Mucosa of gallbladder (tissue), 1 donor: Measurements from ENCODE around the gene RBL2. TPM values are rescaled to one million over a fixed set of nuclear protein-coding genes. Genes with fewer than 3 reads are reported as not detected.
"Not testable (repeated sequence)": the region's sequence is repeated elsewhere in the genome, so short reads cannot be mapped to it uniquely, and the experiment has no call there.

ENCODE experiments used
- DNase-seq: peaks from one replicate; pipeline ENCODE4 v3.0.0-alpha.2; 2020; ENCODE audit warnings: low spot score
- total RNA-seq: library from RNA; stranded (reverse); gene quantifications from one replicate; pipeline ENCODE4 v1.2.1, GENCODE V29; 2021
- donor health status: DM: no; HTN: no; CAD: no.

RBL2 gene
- total RNA-seq, 1 donor from 2014 or later = 83.6 TPM

DNA sequence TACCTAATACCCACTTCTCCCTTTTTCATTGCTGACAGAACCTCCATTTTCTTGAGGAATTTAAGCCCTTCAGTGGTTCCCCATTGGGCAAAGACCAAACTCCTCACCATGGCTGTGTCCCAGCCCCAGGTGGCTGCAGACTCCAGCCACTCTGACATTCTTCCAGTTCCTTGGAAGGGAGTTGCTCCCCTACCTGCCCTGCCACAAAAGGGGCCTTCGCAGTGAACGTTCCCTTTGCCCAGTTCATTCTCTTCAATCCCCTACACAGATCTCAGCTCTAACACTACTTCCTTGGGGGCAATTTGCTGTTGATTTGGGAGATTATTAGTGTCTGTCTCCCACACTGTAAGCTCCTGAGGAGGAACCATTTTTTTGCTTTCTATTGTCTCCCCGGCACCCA, 72.0 kb downstream of the RBL2 start:
- DNase-seq = no peak

DNA sequence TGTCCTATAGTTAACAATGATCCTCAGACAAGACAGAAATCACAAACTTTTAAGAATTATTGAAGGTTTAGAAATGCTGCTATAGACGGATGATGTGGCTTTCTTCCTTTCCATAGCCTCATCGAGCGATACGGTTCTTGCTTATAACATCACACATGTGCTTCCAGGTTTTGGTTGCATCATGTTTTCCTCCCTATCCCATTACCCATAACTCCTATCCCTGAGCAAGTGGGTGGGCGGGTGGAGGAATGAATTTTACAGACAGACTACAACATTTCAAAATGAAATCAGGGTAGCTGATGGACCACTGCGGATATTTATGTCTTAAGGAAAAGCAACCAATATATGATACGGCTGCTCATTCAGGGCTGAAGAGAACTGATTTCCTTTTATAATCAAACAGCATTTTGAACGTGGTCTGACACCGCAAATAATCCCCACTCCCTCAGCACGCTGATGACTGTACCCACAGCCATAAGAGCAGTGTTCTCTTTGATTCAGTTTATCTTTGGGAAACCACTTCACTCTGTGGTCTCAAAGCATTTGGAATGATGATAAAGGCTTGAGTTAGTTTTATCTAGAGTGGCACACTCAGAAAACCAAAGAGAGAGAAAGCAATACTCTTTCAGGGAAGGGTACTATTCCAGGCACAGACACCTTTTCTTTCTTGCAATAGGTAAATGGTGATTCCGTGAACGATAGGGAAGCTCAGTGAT, 73.4 kb downstream of the RBL2 start:
- no peak for DNase-seq

DNA sequence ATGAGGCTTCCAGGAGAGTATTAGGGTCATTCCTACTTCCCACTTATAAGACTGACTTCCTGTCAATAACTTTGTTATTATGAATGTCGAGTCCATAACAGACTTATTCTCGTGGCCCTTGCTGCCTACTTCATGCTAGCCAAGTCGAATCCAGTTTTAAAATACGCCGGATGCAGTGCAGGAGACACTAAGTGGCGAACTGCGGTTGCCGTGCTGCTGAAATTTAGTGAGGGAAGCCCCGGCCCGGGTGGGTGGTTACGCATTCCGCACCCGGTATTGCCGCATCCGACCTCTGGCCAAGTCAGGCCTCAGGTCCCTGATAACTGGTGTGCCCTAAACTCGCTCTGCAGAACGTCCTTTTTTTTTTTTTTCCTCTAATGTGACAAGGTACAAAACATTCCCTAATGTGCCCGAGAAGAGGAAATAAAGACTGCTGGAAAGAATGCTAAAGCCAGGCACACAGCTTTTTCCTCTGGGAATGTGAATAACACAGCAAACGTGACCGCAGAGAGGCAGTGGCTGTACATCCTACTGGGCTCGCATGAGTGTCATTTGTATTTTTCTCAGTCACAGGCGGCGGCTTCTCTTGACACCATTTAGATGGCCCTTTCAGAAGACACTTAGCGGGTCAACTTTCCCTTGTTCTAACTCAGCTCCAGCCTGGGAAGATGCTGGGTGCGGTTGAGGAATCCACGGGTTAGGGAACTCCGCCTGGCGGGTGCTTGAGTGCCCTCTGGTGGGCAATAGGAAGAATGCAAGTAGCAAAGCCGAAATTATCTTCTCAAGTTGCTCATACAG, 75.8 kb downstream of the RBL2 start:
- DNase-seq = peak; percentile 74

DNA sequence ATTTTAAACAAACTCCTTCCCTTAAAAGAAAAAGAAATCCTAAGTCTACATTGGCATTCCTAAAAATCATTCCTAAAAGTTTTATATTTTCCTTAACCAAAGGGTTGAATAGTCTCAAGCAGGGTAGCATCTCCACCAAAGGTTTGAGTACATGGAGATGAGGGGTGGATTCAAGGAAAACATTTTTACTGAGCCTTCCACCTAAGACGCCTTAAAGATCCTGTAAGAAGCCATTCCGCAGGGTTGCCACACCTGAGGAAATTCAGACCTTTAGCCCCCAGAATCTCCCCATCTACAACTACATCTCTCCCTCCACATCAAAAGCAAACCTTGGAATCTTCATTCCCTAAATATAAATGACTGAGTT, 76.4 kb downstream of the RBL2 start:
- DNase-seq = no peak

DNA sequence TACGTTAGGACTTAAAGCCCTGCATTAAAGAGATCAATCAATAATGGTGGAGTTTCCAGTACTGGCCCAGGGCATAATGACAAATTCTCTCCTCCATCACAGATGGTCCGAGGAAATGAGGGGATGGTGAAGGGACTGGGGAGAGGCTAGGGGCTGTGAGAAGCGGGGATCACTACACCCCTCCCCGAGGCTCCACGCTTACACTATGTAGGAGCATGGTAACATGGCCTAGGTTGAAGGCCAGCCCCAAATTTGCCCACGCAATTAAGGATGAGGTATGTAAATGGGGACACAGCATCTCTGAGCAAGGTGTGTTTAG, 76.8 kb downstream of the RBL2 start:
- no peak for DNase-seq

DNA sequence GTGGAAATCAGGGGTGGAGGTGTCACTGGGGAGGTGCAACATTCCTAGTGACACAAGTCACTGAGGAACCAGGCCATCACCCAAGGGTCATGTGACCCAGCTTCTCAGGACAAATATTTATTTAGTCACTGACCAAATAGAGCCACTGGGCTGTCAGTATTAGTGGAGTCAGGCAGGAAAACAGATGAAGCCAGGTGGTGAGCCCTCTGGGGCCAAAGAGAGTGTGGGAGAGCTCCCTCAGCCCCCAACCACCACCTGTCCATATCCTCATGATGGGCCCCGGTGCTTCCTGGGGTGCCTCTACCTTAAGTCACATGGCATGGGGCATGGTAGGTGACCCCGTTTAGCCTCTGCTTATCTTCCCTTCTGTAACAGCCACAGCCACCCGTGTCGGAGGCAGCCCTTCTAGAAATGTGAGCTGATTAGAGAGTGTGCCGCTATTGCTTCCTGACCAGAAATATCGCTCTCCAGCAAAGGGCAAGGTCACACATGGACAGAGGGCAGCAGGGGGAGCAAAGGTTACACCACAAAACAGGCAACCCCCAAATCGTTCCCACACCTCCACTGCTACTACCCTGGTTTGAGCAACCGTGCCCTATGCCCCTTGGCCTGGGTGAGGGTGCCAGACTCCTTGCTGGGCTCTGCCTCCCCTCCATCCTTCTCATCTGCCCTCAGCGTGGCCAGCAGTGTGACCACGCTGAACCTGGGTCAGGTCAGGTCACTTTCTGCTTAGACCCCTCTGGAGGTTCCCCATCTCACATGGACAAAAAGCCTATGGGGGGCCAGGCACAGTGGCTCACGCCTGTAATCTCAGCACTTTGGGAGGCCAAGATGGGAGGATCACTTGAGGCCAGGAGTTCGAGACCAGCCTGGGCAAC, 77.4 kb downstream of the RBL2 start:
- DNase-seq = peak; percentile 83

DNA sequence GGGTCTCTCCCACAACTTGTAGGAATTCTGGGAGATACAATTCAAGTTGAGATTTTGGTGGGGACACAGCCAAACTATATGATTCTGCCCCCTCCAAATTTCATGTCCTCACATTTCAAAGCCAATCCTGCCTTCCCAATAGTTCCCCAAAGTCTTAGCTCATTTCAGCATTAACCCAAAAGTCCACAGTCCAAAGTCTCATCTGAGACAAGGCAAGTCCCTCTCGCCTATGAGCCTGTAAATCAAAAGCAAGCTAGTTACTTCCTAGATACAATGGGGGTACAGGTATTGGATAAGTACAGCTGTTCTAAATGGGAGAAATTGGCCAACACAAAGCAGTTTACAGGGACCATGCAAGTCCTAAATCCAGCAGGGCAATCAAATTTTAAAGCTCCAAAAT, 78.5 kb downstream of the RBL2 start:
- not testable (repeated sequence) for DNase-seq

DNA sequence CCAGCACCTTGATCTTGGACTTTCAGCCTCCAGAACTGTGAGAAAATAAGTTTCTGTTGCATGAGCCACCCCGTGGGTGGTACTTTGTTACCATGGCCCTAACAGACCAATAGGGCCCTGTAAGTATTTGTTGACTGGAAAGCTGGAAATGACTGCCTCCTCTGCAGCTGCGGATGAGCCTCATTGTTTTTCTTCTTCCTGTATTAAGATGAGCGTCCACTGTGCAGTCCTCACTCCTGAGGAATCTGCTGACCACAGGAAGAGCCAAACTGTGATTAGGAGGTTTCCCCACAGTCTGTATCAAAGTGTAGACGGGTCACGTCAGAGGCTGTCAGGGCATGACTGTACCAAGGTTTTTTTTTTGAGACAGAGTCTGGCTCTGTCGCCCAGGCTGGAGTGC, 81.0 kb downstream of the RBL2 start:
- DNase-seq = no peak

DNA sequence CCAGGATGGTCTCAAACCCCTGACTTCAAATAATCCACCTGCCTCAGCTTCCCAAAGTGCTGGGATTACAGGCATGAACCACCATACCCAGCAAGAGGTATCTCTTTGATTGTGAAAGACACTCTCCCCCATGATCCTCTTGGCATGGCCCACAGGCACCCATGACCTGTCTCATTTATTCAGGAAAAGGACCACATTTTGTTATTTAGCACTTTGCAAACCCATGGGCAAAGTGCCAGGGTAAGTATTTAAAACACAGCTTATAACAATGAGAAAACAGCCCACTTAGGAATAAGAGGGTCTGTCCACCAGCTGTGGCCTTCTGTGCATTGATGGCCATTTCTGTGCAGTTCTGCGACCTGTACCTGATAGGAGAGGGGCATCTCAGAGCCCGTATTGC, 81.5 kb downstream of the RBL2 start:
- no peak for DNase-seq

DNA sequence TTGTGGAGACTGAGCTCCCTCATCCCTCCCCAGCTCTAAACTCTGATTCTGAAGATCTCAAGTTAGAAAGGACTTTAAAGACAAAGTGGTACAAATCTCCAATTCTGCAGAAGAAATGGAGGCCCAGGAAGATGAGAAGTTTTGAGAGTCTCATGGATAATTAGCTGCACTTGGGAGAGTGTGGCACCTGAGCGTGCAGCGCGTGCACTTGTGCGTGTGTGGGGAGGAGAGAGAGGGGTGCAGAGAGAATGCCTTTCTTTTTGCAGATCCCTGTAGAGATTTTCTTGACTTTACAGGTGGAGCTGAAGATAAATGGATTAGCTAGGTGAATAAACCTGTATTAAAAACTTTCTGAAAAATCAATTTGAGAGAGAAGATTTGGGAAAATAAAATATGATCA, 83.6 kb downstream of the RBL2 start:
- no peak for DNase-seq

DNA sequence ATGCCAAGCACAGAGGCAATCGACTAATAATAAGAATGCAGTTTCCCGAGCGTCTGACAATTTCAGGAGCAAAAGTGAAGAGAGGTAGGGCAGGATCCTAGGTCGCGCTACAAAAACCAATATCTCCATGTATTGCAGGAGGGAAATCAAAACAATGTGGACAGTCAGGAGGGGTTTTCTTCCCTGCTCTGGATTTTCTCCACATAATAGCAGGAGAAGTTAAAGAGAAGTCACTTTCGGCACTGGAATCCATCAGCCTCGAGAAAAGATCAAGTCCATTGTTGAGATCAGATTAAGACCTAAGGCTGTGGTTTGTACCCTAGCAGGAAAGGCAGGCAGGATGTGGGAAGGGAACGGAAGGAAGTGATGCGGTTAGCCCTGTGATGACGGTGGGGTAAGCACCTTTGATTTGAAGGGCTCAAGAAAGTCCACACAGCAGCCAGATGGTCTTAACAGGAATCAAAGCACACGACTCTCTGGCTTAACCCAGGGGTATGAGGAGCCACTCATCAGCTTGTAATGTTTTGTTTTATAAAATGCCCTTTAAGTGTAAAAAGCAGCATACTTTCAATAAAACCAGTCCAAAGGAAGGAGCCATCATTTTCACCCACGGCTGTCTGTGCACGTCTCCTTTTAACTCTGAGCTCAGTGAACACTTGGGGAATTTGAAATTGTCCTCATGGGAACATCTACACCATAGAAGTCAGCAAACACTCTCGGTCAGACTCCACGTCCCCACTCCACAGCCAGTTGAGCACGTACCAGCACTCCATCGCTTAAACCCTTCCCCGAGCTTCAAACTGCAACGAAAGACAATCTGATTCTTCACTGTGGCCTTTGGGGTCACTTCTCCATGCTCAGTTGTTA, 84.5 kb downstream of the RBL2 start:
- peak; percentile 50 for DNase-seq

DNA sequence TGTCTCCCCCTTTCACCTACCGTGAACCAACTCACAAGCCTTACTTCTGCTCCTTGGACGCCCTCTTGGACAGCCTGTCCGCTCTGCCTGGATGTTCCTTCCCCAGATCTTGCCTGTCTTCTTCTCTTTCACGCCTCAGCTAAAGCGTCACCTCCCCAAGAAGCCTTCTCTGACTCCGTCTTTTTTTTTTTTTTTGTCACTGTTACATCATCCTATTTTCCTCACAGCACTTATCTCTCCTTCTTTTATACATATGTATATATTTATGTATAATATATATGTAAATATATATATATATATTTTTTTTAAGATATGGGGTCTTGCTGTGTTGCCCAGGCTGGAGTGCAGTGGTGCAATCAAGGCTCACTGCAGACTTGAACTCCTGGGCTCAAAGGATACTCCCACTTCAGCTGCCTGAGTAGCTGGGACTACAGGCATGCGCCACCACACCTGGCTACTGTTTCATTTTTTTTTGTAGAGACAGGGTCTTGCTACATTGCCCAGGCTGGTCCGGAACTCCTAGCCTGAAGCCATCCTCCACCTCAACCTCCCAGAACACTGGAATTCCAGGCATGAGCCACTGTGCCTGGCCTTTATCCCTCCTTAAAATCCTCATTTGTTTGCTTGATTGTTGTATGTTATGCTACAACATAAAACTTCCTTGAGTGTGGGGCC, 85.3 kb downstream of the RBL2 start:
- DNase-seq = no peak

DNA sequence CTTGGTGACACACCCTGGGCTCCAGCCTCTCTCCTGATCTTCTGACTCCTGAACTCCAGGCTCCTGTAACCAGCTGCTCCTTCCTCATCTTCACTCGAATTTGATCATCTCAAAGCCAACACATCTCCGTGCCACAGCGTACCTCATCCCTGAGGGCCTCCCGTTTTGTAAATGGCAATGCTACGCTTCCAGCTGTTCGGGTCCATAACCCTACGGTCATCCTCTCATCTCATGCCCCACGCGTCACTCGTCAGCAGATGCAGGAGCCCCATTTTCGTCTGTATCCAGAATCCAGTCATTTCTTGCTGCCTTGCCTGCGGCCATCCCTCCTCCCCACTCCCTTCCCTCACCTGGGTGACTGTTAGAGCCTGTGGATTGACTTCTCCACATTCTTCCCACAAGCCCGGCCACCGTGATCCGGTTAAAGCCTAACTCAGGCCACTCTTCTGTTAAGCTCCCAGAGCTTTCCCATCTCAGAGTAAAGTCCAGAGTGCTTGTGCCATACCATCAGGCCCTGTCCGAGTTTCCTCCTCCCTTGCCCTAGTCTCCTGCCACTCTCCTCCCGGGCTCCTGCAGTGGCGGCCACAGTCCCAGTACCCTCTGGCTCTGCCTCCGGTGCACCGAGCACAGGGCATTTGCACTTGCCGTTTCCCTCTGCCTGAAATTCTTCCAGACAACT, 89.0 kb downstream of the RBL2 start:
- no peak for DNase-seq

DNA sequence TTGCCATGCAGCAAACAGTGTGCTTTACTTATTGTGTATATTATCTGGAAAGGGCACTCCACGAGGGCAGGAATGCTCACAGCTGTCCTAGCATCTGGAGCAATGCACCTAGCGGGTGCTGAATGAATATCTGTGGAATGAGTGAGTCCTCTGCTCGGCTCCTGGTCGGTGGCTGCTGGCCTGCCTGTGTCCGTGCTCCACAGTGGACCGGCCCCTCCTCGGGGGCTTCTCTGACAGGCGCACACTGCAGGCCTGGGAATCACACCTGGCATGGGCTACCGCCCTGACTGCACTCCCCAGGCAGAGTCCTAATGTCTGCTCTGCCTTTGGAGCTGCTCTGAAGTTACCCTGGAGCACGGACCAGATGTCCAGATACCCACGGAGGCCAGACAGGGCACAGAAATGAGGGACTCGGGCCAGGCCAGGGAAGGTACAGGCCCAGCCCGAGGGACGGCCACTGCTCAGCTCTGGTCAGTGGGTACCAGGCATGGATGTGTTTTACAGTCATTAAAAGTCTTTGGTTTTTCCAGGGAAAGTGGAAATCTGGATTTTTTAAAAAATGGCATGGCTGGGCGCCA, 89.8 kb downstream of the RBL2 start:
- no peak for DNase-seq

DNA sequence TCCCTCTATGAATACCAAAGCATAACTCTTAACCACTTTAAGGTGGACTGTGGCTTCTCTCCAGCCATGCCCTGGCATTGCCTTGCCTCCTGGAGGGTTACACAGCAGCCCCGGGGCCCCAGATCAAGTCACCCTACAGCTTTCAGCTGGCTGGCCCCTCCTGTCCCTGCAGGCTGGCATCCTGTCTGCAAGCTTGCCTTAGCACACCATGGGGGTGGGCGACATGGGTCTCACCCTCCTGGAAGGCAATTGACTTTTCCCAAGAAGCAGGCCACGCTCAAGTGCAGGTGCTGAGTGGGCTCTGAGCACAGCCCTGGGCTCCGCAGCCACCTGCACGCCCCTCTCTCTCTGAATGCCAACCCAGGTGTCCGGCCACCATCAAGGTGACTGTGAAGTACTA, 94.5 kb downstream of the RBL2 start:
- no peak for DNase-seq

DNA sequence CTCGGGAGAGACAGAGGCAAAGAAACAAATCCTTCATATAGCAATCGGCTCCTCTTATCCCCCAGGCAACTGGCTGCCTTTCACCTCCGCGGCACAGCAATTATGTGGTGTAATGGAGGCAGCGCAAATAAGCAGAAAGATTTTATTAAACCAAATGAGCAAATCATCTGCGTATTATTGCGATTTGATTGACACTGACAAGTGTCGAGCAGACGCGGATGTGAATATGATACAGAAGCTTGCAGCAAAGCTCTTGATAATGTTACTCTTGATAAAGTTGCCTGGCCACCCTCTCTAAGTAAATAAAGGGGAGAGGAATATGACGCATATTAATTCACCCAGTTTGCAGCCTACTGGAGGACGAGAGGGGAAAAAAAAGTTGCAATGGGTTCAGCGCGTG, 95.2 kb downstream of the RBL2 start:
- no peak for DNase-seq

DNA sequence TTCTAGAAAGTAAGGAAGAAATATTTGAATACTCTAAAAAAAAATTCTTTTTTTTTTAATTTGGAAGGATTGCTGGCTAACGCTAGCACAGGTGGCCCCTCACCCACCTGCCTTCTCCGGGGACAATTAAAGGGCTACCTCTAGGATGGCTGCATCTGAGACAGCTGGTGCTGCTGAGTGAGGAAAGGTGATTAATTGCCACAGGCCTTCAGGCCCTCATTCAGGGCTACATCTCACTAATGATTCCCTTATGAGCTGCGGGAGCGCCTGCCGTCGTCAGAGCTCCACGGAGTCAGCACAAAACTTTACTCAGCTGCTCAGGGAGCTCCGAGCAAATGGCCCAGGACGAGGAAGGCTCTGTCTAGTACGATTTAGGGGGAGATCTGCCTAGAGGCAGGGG, 95.8 kb downstream of the RBL2 start:
- no peak for DNase-seq

DNA sequence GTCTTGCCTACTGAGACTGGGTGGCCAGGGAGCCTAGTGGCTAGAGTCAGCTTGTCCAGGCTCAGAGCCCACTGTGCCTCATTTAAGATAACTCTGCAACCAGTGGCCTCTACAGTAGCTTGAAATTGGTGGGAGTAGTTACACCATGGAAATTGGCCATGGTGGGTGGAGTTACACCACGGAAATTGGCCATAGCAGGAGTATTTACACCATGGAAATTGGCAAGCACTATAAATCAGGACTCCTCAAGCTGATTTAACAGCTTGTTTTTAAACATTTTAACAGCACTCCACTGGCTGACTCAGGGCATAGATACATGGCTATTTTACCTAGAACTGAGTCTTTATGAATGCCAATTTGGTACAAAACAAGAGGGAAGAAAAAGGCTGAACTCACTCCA, 96.5 kb downstream of the RBL2 start:
- no peak for DNase-seq

DNA sequence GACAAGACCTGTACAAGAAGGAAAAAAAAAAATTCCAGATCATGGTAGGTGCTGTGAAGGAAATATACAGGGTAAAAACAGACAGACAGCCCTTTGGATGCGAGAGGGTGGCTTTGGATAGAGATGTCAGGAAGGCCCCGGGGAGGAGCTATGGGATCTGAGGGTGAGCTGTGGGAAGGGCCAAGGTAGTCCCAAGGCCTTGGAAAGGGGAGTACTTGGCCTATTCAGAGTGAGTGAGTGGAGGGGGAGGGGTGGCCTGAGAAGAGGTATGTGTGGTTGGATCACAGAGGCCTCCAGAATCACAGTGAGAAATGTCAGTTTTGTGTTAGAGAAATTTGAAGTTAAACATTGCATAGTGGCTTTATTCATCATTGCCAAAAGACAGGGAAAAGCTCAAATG, 99.9 kb downstream of the RBL2 start:
- no peak for DNase-seq

DNA sequence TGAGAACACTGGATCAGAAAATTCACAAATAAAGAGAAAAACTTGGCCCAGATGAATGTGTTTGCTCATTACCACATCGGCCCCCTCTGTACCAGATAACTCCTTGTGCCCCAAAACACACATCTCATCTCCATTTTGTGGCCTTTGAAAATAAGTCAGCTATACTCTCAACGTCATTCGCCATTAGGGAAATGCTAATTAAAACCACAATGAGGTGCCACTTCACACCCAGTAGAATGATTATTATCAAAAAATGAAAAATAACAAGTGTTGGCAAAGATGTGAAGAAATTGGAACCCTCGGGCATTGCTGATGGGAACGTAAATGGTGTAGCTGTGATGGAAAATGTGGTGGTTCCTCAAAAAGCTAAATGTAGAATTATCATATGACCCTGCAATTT, 103.4 kb downstream of the RBL2 start:
- no peak for DNase-seq
